ENCODE results near the gene BMP7. TPM values are rescaled to one million over a fixed set of nuclear protein-coding genes. Genes with fewer than 3 reads are reported as not detected.

BMP7 gene
- total and polyA plus RNA-seq, 9 of the 15 experiments (the other 6 are each of a cell fraction or from before 2014, with no cell fraction given): 0.18 TPM; not detected in 8

DNA sequence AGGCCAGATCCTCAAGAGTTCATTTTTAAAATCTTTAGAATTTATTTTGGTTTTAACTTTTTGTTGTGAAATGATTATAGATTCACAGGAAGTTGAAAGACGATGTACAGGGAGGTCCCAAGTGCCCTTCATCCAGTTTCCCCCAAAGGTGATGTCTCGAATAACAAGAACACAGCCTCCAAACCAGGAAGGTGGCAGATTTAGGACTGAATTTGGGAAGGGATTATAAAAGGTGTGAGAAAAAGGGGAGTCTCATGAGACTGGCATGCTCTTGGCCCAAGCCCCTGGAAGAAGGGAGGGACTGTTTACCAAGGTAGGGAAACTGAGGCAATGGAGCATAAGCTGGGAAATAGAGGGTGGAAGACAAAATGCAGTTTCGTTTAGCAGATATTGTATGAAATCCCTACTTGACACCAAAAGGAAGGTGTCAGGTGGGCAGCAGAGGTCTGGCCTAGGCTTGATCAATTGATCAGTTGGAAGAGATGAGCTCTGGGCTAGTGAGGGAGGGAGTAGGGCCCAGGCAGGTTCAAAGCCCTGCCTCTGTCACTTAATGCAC, 81.2 kb downstream of the BMP7 start (continued):
- no peak for TF ChIP-seq ESRRB (CRISPR knock-in tag; IDR thresholded peaks at IDR 0.05; ENCODE audit: borderline replicate concordance)

DNA sequence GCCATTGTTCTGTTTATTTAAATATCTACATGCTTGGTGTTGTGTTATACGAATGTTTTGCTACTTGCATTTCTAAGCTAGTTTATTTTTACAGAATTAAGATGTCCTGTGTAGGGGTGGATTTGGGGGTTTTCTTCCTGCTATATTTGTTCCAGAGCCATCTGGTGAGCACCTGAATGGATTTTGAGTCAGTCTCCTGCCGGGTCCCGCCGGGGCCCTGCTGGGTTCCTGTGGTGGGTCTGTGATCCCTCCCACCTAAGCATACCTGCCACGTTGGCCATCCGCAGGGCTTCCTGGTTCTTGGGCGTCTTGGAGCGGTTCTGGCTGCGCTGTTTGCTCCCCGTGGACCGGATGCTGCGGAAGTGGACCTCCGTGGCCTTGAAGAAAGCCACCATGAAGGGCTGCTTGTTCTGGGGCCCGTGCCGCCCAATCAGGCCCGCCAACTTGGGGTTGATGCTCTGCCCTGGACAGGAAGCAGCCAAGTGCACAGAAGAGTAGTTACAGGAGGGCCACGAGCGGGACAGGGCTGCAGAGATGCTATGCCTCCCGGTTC, 82.9 kb downstream of the BMP7 start:
- Histone ChIP-seq H3K4me2 (ENCODE audit: insufficient read depth, low read length) (no peak overlapping the region), H3K9ac (ENCODE audit: insufficient read depth in 1 of 2, low read depth in 2 of 2, low read length in 2 of 2) (no peak overlapping the region; a peak in 1 of 4 replicates), H3K4me3 (no peak overlapping the region), H3K4me1 (replicated peaks in 1 of 2; ENCODE audit: control insufficient read depth in 2 of 2, insufficient read depth in 2 of 2, low read length in 2 of 2) (peaks cover 0 to 5% of the 10 kb centered on the region in 2 experiments; a peak in 2 of 5 replicates), H3K36me3 (ENCODE audit: control insufficient read depth, insufficient read depth, low read length) (no peaks in the 10 kb centered on the region), H3K27me3 (ENCODE audit: control insufficient read depth in 2 of 2, insufficient read depth in 2 of 2, low read length in 2 of 2) (peaks cover 25 to 68% of the 10 kb centered on the region in 2 experiments), H3K9me1 (ENCODE audit: control insufficient read depth, insufficient read depth, low read length) (no peaks in the 10 kb centered on the region), H3K79me2 (ENCODE audit: control insufficient read depth, insufficient read depth, low read length) (no peaks in the 10 kb centered on the region), H4K20me1 (replicated peaks; ENCODE audit: control insufficient read depth, insufficient read depth, low read length) (no peaks in the 10 kb centered on the region), H3K27ac (ENCODE audit: extremely low read depth, low read depth, low read length) (no peak overlapping the region), H3K9me3 (replicated peaks; ENCODE audit: control insufficient read depth, insufficient read depth, low read depth, low read length) (no peaks in the 10 kb centered on the region; the same call in 1 of the 2 replicates), H2AFZ (ENCODE audit: low read depth, low read length) (no peak overlapping the region)
- TF ChIP-seq SIX5 (IDR thresholded peaks at IDR 0.05; ENCODE audit: borderline replicate concordance in 1 of 2, insufficient read depth in 1 of 2, low read depth in 1 of 2, low read length in 2 of 2): no peak
- TF ChIP-seq, protein P1, sequence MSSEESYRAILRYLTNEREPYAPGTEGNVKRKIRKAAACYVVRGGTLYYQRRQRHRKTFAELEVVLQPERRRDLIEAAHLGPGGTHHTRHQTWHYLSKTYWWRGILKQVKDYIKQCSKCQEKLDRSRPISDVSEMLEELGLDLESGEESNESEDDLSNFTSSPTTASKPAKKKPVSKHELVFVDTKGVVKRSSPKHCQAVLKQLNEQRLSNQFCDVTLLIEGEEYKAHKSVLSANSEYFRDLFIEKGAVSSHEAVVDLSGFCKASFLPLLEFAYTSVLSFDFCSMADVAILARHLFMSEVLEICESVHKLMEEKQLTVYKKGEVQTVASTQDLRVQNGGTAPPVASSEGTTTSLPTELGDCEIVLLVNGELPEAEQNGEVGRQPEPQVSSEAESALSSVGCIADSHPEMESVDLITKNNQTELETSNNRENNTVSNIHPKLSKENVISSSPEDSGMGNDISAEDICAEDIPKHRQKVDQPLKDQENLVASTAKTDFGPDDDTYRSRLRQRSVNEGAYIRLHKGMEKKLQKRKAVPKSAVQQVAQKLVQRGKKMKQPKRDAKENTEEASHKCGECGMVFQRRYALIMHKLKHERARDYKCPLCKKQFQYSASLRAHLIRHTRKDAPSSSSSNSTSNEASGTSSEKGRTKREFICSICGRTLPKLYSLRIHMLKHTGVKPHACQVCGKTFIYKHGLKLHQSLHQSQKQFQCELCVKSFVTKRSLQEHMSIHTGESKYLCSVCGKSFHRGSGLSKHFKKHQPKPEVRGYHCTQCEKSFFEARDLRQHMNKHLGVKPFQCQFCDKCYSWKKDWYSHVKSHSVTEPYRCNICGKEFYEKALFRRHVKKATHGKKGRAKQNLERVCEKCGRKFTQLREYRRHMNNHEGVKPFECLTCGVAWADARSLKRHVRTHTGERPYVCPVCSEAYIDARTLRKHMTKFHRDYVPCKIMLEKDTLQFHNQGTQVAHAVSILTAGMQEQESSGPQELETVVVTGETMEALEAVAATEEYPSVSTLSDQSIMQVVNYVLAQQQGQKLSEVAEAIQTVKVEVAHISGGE (CRISPR knock-in tag; IDR thresholded peaks at IDR 0.05): peak in 1 of 3 experiments; percentile 25; a peak in 1 of 6 replicates
- FAIRE-seq (no peak), ATAC-seq (no peak), DNase-seq (ENCODE audit: extremely low read depth in 1 of 4, low spot score in 3 of 4) (no peak)
- CTCF ChIA-PET (ENCODE audit: low intra/inter-chr PET ratio): no interaction called here
- BruUV-seq (replicated peaks): no TSS peak
- intact Hi-C loops (cut with micrococcal nuclease): no loop called here
- in situ Hi-C loops (cut with MboI): no loop called here
- 2% methylated on average over 16 of the region's 19 CpGs for WGBS (ENCODE audit: insufficient coverage, low coverage, missing lambda C conversion rate)
- POLR2A ChIA-PET: no interaction called here

All from K562 (cell line).